ENCODE measurements around the gene MAT1A. TPM values are rescaled to one million over a fixed set of nuclear protein-coding genes. Genes with fewer than 3 reads are reported as not detected.

Gene MAT1A
- total and polyA plus RNA-seq, 2 of the 13 experiments (the other 11 are each of a cell fraction or from before 2014, with no cell fraction given): 57.1 to 76.9 TPM

DNA sequence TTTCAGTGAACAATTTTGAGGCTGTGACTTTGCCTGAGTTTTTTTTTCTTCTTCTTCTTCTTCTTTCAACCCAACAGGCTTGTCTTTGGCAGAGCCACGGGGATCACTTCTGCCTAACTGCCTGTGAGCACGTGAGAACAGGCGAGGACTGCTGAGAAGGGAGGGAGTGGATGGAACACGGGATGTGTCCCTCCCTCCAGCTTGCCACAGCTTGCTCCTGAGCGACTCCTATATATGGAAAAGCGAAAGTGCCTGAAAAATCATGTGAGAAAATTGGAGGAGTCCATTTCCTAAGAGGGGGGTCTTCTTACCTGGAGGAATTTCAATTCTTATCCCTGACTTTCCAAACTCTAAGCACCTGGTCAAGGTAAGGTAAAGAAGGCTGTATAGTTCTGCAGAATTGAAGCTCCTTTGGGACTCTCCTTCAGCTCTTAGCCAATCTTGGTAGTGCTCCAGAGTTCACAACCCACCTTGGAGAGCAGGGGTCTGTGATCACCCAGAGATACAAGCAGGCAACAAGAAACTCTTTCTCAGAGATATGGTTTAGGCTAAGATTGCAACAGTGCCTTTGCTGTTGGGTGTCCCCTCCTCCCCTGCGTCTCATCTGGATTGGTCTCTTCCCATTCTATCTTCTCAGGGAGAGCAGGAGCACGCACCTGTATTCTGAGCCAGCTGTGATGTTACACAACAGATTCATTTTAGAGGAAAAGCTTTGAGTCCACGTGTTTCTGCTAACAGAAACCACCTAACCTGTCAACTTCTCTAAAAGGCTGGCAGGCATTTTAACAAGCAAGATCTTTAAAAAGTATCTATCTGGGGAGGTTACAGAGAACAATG is at the start of gene MAT1A (continued):
- TF ChIP-seq, protein P1, sequence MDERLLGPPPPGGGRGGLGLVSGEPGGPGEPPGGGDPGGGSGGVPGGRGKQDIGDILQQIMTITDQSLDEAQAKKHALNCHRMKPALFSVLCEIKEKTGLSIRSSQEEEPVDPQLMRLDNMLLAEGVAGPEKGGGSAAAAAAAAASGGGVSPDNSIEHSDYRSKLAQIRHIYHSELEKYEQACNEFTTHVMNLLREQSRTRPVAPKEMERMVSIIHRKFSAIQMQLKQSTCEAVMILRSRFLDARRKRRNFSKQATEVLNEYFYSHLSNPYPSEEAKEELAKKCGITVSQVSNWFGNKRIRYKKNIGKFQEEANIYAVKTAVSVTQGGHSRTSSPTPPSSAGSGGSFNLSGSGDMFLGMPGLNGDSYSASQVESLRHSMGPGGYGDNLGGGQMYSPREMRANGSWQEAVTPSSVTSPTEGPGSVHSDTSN (CRISPR knock-in tag; IDR thresholded peaks at IDR 0.05): no peak
- TF ChIP-seq, protein P2, sequence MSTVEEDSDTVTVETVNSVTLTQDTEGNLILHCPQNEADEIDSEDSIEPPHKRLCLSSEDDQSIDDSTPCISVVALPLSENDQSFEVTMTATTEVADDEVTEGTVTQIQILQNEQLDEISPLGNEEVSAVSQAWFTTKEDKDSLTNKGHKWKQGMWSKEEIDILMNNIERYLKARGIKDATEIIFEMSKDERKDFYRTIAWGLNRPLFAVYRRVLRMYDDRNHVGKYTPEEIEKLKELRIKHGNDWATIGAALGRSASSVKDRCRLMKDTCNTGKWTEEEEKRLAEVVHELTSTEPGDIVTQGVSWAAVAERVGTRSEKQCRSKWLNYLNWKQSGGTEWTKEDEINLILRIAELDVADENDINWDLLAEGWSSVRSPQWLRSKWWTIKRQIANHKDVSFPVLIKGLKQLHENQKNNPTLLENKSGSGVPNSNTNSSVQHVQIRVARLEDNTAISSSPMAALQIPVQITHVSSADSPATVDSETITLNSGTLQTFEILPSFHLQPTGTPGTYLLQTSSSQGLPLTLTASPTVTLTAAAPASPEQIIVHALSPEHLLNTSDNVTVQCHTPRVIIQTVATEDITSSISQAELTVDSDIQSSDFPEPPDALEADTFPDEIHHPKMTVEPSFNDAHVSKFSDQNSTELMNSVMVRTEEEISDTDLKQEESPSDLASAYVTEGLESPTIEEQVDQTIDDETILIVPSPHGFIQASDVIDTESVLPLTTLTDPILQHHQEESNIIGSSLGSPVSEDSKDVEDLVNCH (CRISPR knock-in tag; IDR thresholded peaks at IDR 0.05): no peak
- TF ChIP-seq TAF15 (IDR thresholded peaks at IDR 0.05; ENCODE audit: low read depth, low read length, poor library complexity, severe bottlenecking) (no peak), ZSCAN30 (CRISPR knock-in tag; IDR thresholded peaks at IDR 0.05) (no peak), THYN1 (CRISPR knock-in tag; IDR thresholded peaks at IDR 0.05; ENCODE audit: borderline replicate concordance, low read depth) (0 out of 2 replicates have a peak, but pooled peaks have one; percentile 71), ZSCAN31 (CRISPR knock-in tag; IDR thresholded peaks at IDR 0.05; ENCODE audit: low read depth) (peak; percentile 49; the same call in 1 of the 2 replicates), TBP (CRISPR knock-in tag; IDR thresholded peaks at IDR 0.05) (no peak), TAF1 (CRISPR knock-in tag; IDR thresholded peaks at IDR 0.05) (no peak; the same call in 1 of the 2 replicates), ZNF12 (CRISPR knock-in tag; IDR thresholded peaks at IDR 0.05) (peak; percentile 15; the same call in 1 of the 2 replicates), SP1 (IDR thresholded peaks at IDR 0.05) (no peak), SP1 (CRISPR knock-in tag; IDR thresholded peaks at IDR 0.05) (no peak), FOSL2 (CRISPR knock-in tag; IDR thresholded peaks at IDR 0.05) (peak; percentile 53)
- TF ChIP-seq, protein P3, sequence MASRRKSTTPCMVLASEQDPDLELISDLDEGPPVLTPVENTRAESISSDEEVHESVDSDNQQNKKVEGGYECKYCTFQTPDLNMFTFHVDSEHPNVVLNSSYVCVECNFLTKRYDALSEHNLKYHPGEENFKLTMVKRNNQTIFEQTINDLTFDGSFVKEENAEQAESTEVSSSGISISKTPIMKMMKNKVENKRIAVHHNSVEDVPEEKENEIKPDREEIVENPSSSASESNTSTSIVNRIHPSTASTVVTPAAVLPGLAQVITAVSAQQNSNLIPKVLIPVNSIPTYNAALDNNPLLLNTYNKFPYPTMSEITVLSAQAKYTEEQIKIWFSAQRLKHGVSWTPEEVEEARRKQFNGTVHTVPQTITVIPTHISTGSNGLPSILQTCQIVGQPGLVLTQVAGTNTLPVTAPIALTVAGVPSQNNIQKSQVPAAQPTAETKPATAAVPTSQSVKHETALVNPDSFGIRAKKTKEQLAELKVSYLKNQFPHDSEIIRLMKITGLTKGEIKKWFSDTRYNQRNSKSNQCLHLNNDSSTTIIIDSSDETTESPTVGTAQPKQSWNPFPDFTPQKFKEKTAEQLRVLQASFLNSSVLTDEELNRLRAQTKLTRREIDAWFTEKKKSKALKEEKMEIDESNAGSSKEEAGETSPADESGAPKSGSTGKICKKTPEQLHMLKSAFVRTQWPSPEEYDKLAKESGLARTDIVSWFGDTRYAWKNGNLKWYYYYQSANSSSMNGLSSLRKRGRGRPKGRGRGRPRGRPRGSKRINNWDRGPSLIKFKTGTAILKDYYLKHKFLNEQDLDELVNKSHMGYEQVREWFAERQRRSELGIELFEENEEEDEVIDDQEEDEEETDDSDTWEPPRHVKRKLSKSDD (CRISPR knock-in tag; IDR thresholded peaks at IDR 0.05; ENCODE audit: low read depth): no peak
- TF ChIP-seq, protein P4, sequence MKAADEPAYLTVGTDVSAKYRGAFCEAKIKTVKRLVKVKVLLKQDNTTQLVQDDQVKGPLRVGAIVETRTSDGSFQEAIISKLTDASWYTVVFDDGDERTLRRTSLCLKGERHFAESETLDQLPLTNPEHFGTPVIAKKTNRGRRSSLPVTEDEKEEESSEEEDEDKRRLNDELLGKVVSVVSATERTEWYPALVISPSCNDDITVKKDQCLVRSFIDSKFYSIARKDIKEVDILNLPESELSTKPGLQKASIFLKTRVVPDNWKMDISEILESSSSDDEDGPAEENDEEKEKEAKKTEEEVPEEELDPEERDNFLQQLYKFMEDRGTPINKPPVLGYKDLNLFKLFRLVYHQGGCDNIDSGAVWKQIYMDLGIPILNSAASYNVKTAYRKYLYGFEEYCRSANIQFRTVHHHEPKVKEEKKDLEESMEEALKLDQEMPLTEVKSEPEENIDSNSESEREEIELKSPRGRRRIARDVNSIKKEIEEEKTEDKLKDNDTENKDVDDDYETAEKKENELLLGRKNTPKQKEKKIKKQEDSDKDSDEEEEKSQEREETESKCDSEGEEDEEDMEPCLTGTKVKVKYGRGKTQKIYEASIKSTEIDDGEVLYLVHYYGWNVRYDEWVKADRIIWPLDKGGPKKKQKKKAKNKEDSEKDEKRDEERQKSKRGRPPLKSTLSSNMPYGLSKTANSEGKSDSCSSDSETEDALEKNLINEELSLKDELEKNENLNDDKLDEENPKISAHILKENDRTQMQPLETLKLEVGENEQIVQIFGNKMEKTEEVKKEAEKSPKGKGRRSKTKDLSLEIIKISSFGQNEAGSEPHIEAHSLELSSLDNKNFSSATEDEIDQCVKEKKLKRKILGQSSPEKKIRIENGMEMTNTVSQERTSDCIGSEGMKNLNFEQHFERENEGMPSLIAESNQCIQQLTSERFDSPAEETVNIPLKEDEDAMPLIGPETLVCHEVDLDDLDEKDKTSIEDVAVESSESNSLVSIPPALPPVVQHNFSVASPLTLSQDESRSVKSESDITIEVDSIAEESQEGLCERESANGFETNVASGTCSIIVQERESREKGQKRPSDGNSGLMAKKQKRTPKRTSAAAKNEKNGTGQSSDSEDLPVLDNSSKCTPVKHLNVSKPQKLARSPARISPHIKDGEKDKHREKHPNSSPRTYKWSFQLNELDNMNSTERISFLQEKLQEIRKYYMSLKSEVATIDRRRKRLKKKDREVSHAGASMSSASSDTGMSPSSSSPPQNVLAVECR (CRISPR knock-in tag; IDR thresholded peaks at IDR 0.05; ENCODE audit: borderline replicate concordance): peak; percentile 43; the same call in 1 of the 2 replicates
- TF ChIP-seq, protein P5, sequence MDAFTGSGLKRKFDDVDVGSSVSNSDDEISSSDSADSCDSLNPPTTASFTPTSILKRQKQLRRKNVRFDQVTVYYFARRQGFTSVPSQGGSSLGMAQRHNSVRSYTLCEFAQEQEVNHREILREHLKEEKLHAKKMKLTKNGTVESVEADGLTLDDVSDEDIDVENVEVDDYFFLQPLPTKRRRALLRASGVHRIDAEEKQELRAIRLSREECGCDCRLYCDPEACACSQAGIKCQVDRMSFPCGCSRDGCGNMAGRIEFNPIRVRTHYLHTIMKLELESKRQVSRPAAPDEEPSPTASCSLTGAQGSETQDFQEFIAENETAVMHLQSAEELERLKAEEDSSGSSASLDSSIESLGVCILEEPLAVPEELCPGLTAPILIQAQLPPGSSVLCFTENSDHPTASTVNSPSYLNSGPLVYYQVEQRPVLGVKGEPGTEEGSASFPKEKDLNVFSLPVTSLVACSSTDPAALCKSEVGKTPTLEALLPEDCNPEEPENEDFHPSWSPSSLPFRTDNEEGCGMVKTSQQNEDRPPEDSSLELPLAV (CRISPR knock-in tag; conservative IDR thresholded peaks at IDR 0.05; ENCODE audit: low read depth): no peak
- TF ChIP-seq, protein P6, sequence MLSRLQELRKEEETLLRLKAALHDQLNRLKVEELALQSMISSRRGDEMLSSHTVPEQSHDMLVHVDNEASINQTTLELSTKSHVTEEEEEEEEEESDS (CRISPR knock-in tag; IDR thresholded peaks at IDR 0.05; ENCODE audit: borderline replicate concordance): 0 out of 2 replicates have a peak, but pooled peaks have one; percentile 26

All from HepG2 (cell line).